GM18517 (cell line): Measurements from ENCODE around the gene ZCCHC14.

Experiments used
- ATAC-seq: cut with Tn5 transposase; IDR thresholded peaks from one replicate; pipeline ENCODE4 v1.9.1; 2021; ENCODE audit warnings: mild to moderate bottlenecking, moderate library complexity; ENCODE audit not compliant: unreplicated experiment

Gene ZCCHC14

GRCh38 chr16:87492721-87493607 is at the start of gene ZCCHC14:
ZCCHC14 (minus strand) TSS chr16:87493024; CDS start chr16:87492238, 786 bp downstream.
- peak; percentile 82 for ATAC-seq

- no peak for ATAC-seq
Observed at GRCh38 chr16:87541872-87542234, 49.0 kb upstream of the ZCCHC14 start.

- no peak for ATAC-seq
Observed at GRCh38 chr16:87541147-87541871, 48.5 kb upstream of the ZCCHC14 start.

- no peak for ATAC-seq
Observed at GRCh38 chr16:87540897-87541146, 48.0 kb upstream of the ZCCHC14 start.

GRCh38 chr16:87540072-87540896 is 47.5 kb upstream of the ZCCHC14 start:
- no peak for ATAC-seq

GRCh38 chr16:87539113-87539512 is 46.3 kb upstream of the ZCCHC14 start:
- no peak for ATAC-seq

GRCh38 chr16:87538594-87538993 is 45.8 kb upstream of the ZCCHC14 start:
- ATAC-seq = no peak

- ATAC-seq = no peak
Observed at GRCh38 chr16:87538160-87538559, 45.3 kb upstream of the ZCCHC14 start.

DNA sequence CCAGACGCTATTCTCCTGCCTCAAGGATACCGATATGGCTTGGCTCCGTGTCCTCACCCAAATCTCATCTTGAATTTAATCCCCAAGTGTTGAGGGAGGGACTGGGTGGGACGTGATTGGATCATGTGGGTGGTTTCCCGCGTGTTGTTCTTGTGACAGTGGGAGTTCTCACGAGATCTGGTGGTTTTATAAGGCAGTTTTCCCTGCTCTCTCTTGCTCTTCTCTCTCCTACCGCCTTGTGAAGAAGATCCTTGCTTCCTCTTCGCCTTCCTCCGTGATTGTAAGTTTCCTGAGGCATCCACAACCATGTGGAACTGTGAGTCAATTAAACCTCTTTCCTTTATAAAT is 43.9 kb upstream of the ZCCHC14 start:
- no peak for ATAC-seq

DNA sequence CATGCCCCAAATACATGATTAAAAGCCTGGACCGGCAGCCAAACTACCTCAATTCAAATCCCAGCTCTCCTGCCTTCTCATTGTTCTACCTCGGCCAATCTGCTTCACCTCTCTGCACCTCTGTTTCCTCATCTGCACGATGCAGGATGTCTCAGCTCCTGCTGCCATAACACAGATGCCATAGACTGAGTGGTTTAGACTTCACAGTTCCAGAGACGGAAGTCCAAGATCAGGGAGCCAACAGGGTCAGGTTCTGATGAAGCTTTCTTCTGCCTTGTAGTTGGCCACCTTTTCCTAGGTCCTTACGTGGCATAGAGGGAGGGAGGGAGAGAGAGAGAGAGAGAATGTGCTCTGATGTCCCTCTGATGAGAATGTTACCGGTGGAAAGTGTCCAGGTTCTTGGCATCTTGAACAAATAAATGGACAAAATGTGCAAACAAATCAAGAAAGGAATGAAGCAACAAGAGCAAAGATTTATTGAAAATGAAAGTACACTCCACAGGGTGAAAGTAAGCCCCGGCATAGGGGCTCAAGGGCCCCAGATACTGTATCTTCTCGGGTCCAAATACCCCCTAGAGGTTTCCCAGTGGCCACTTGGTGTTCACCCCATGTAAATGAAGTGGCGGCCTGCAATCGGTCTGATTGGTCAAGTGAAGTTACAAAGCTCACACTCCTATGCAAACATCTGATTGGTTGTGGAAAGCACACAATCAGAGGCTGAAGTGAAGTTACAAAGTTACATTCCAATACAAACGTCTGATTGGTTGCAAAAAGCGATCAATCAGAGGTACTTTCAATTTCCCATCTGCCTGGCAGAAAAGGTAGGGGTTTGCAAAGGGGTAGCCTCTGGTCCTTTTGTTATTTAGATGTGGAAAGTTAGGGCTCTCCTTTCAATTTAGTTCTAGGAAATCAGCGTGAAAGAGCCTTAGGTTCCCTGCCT is 43.3 kb upstream of the ZCCHC14 start:
- ATAC-seq = no peak

DNA sequence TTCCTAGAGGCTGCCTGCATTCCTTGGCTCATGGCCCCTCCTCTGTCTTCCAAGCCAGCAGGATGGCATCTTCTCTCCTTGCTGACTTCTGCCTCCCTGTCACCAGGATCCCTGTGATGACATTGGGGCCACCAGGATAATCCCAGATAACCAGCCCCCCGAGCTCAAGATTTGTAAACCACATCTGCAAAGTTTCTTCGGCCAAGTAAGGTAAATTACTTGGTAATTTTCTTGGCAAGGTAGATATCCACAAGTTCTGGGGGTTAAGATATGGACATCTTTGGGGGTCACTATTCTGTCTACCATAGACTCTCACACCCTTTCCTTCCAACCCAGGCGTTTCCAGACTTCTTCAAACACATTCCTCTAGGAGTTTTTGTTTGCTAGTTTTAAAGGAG is 42.6 kb upstream of the ZCCHC14 start:
- no peak for ATAC-seq

DNA sequence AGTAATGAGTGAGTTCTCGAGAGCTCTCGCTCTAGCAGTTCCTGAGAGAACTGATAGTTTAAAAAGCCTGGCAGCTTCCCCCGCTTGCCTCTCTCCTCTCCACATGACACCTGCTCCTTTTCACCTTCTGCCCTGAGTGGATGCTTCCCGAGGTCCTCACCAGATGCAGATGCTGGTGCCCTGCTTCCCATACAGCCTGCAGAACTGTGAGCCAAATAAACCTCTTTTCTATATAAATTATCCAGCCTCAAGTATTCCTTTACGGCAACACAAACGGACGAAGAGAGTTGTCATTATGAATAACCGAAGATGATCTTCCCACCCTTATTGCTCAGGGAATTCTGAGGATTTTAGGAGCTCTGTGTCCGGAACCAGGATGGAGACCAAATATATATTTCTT is 41.9 kb upstream of the ZCCHC14 start:
- ATAC-seq = no peak

- ATAC-seq = no peak
Observed at GRCh38 chr16:87534030-87534653, 41.3 kb upstream of the ZCCHC14 start.

- ATAC-seq = no peak
Observed at GRCh38 chr16:87533061-87533460, 40.2 kb upstream of the ZCCHC14 start.

DNA sequence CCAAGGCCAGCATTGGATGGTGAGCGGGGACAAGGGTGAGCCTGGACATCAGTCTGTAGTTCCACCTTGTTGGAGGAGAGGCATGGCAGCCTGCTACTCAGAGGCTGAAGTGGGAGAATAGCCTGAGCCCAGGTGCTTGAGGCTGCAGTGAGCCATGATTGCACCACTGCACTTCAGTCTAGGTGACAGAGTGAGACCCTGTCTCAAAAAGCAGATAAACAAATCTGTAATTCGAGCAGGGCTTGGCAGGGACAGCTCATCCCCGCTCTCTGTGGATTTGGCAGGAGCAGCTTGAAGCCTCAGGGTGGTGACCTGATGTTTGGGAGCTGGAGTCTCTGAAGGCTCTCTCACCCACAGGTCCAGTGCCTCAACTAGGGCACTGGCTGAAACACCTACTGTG is 38.6 kb upstream of the ZCCHC14 start:
- no peak for ATAC-seq

- no peak for ATAC-seq
Observed at GRCh38 chr16:87528690-87529579, 36.1 kb upstream of the ZCCHC14 start.

DNA sequence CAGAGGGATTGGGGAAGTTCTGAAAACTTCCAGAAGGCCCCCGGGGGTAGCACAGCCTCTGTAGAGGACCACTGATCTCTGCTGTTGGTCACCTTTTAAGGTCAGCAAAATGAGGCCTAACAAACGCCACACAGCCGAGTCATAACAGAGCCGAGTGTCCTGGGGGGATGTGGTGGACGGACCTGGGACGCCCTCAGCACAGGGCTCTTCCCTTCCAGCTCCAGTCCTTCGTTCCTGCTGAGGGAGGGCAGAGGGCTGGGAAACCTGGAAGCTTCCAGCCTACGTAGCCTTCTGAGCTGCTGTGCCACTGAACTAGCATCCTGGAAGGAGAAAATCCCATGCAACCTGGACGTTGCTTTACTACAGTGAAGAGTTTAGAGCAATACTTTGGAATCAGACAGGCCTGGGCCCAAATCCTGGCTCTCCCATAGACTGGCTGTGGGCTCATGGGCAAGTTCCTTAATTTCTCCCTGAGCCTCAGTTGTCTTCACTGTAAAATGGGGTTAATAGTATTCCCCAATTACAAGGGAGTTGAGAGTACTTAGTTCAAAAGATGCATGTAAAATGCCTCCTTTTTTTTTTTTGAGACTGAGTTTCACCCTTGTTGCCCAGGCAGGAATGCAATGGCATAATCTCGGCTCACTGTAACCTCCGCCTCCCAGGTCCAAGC is 34.4 kb upstream of the ZCCHC14 start:
- ATAC-seq = no peak

DNA sequence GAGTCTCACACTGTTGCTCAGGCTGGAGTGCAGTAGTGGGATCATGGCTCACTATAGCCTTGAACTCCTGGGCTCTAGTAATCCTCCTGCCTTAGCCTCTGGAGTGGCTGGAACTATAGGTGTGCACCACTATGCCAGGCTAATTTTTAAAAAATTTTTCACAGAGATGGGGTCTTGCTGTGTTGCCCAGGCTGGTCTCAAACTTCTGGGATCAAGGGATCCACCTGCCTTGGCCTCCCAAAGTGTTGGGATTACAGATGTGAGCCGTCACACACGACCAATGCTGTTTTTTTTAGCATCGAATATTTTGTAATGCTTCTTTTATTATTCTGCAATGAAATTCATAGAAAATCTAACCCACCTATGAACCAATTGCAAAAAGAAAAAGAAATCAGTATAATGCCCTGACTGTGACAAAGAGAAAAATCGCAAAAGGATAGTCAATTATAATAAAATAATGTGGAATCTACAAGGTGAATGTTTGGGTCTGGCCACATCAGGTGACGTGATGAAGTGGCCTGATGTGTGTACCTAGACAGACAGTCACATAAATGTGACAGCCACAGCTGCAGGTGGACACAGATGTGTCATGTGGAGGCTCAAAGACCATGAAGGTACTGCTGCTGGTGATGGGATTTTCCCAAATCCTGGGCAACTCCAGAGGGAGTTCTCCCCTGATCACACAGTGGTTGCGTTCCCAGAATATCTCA is 33.6 kb upstream of the ZCCHC14 start:
- ATAC-seq = no peak
